ENCODE results near the gene CA10. TPM values are rescaled to one million over a fixed set of nuclear protein-coding genes. Genes with fewer than 3 reads are reported as not detected.

Gene CA10
- total and polyA plus RNA-seq, 2 experiments from 2014 or later = 0.92 to 1.5 TPM

GRCh38 chr17:52049051-52049450, 109.5 kb downstream of the CA10 start:
- no peak overlapping the region for H3K4me2 ChIP-seq
- TF ChIP-seq NANOG (IDR thresholded peaks at IDR 0.05; ENCODE audit: borderline replicate concordance) (no peak), POLR2AphosphoS5 (IDR thresholded peaks at IDR 0.05; ENCODE audit: low read depth) (no peak), ZNF331 (CRISPR knock-in tag; IDR thresholded peaks at IDR 0.05; ENCODE audit: low read depth) (no peak), ZNF114 (CRISPR knock-in tag; IDR thresholded peaks at IDR 0.05) (no peak), EZH2 (IDR thresholded peaks at IDR 0.05; ENCODE audit: low read depth, unreplicated experiment) (no peak), JUNB (IDR thresholded peaks at IDR 0.05; ENCODE audit: unreplicated experiment) (no peak), STAT1 (IDR thresholded peaks at IDR 0.05; ENCODE audit: unreplicated experiment) (no peak), CREB1 (CRISPR knock-in tag; IDR thresholded peaks at IDR 0.05; ENCODE audit: low read depth) (no peak), EZH2phosphoT487 (IDR thresholded peaks at IDR 0.05; ENCODE audit: unreplicated experiment) (no peak), ETS1 (IDR thresholded peaks at IDR 0.05) (no peak), ZNF462 (CRISPR knock-in tag; IDR thresholded peaks at IDR 0.05) (no peak), REST (IDR thresholded peaks at IDR 0.05; ENCODE audit: unreplicated experiment) (no peak)
- H4K20me1 ChIP-seq (replicated peaks; ENCODE audit: insufficient read depth) = no peaks in the 10 kb centered on the region

More at GRCh38 chr17:52049051-52049450, 109.5 kb downstream of the CA10 start:
- no peaks in the 10 kb centered on the region for H3K36me3 ChIP-seq (ENCODE audit: insufficient read depth)
- H3K27ac ChIP-seq (ENCODE audit: low read depth) = no peak overlapping the region
- H3K27me3 ChIP-seq (ENCODE audit: insufficient read depth) = no peaks in the 10 kb centered on the region
- H3F3A ChIP-seq (replicated peaks; ENCODE audit: low read depth) = no peaks in the 10 kb centered on the region
- peaks cover 2% of the 10 kb centered on the region; the same call in 2 of the 3 replicates for H3K36me3 Mint-ChIP-seq (ENCODE audit: low read depth)
- H3K9me2 ChIP-seq (ENCODE audit: insufficient read depth) = peaks cover 6% of the 10 kb centered on the region; the same call in 1 of the 2 replicates
- ATAC-seq (no peak), DNase-seq (ENCODE audit: low spot score) (no peak)
- no peaks in the 10 kb centered on the region for H3K4me1 ChIP-seq (ENCODE audit: insufficient read depth)
- H3K27me3 Mint-ChIP-seq (ENCODE audit: insufficient read depth, low read depth, poor library complexity) = no peaks in the 10 kb centered on the region
- H2AFZ ChIP-seq = no peak overlapping the region
- no peak overlapping the region for H3K4me3 ChIP-seq
- H3K27ac Mint-ChIP-seq = no peak overlapping the region
- no peak overlapping the region for H3K4me3 Mint-ChIP-seq
- peaks cover 10% of the 10 kb centered on the region for H3K9me3 Mint-ChIP-seq
- peaks cover 7% of the 10 kb centered on the region; the same call in 2 of the 3 replicates for H3K4me1 Mint-ChIP-seq
- no peaks in the 10 kb centered on the region for H3K79me2 ChIP-seq (replicated peaks; ENCODE audit: insufficient read depth)

All from GM23338 (cell line).